Left lung (tissue), 10 donors: ENCODE results near the gene ITGB5. TPM values are rescaled to one million over a fixed set of nuclear protein-coding genes. Genes with fewer than 3 reads are reported as not detected.
"Not testable (repeated sequence)": the region's sequence is repeated elsewhere in the genome, so short reads cannot be mapped to it uniquely, and the experiment has no call there.

ENCODE experiments used
- ATAC-seq: fragments of 200-7000 bp; cut with Tn5 transposase; one replicate; pipeline ENCODE4 v1.9.1; 2020; ENCODE audit warnings: moderate library complexity
- DNase-seq, 4 donors: peaks; one replicate each; pipeline ENCODE4 v3.0.0-alpha.2; 2013 to 2020
- H3K27ac ChIP-seq, 2 donors: fragments of 200-600 bp; sonication (generic) in 1 of 2; one replicate each; pipeline versions ENCODE4 v1.5.0 to v1.8.0; 2020 to 2021
- H3K27me3 ChIP-seq, 2 donors: fragments of 200-600 bp; sonication (generic) in 1 of 2; one replicate each; pipeline versions ENCODE4 v1.5.0 to v1.8.0; 2020 to 2021
- H3K36me3 ChIP-seq, 2 donors: fragments of 200-600 bp; sonication (generic) in 1 of 2; one replicate each; pipeline versions ENCODE4 v1.5.0 to v1.8.0; 2020 to 2021
- H3K4me1 ChIP-seq, 2 donors: fragments of 200-600 bp; one replicate each; pipeline ENCODE4 v1.8.0; 2021
- H3K4me3 ChIP-seq, 2 donors: fragments of 200-600 bp; sonication (generic) in 1 of 2; one replicate each; pipeline versions ENCODE4 v1.5.0 to v1.8.0; 2020 to 2021; ENCODE audit warnings: mild to moderate bottlenecking in 1 of 2
- H3K9me3 ChIP-seq, 2 donors: fragments of 200-600 bp; sonication (generic) in 1 of 2; one replicate each; pipeline versions ENCODE4 v1.5.0 to v1.8.0; 2020 to 2021
- intact Hi-C, 2 donors: fragments of 100-400 bp; cut with DNase I; formaldehyde crosslinking; loops; one replicate each; pipeline versions ENCODE4 v1.11.2 to v1.14.2; 2022
- polyA plus RNA-seq, 6 donors: library from polyadenylated mRNA; unstranded; fragments of 120-200 nt; gene quantifications; one replicate each; pipeline ENCODE4 v1.2.1, GENCODE V29; 2013; ENCODE audit not compliant: insufficient read length in 6 of 6
- total RNA-seq, 2 donors: library from RNA; stranded (reverse); fragmentation: NEBNext Ultra II Directional; extraction: Animal tissue kit (Norgen Biotek cat#: 25700); gene quantifications; one replicate each; pipeline ENCODE4 v1.2.1, GENCODE V29; 2021
- TF ChIP-seq, protein P1 (sequence below), 2 donors: fragments of 200-600 bp; sonication (generic) in 1 of 2; IDR thresholded peaks; one replicate each; pipeline versions ENCODE4 v1.5.0 to v1.8.0; 2021; ENCODE audit warnings: antibody characterized with exemption in 2 of 2
- donor health status: DM: no; HTN: yes; CAD: no.
- donor health status: DM: no; HTN: no; CAD: no.

Gene ITGB5
- total and polyA plus RNA-seq, 8 donors = 54.8 to 142 (median 67.4) TPM

DNA sequence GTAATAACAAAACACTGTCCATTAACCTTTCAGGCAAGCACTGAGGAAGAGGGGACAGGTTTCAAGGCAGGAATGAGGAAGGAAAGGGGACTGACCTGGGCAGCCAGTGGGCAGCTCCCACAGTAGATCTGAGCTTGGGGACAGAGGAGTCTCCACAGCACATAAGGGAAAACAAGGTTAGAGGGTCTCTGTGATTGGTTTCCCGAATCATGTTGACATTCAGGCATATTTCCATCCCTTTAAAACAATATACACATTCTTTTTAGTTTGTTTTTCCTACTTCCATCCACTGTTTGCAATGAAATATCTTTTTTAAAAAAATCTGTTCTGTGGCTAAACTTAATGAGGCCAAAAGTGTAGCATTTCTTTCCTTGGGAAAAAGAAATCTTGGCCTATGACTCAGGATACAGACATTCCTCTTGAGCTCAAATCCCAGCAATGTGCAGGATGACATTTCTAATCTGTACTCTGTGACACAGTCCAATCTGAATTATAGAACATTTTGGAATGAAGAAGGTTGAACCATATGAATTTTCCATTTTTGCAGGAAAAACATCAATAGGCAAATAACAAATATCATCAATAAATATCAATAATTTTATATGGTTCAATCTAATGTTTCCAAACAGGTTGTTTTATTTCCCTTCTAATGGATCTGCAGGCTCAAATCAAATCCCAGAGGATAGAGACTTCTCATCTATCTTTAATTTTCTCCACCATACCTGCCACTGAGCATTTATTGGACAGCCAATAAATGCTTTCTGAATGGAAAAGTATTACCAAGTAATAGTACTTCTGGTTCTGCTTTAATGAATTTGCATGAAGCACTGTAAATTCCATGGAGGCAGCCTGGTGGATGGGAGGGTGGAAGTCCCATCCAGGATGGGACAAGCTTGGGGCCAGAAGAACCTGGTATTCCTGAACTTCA is 54.1 kb downstream of the ITGB5 start:
- intact Hi-C loops = no loop called here
- TF ChIP-seq, protein P1, sequence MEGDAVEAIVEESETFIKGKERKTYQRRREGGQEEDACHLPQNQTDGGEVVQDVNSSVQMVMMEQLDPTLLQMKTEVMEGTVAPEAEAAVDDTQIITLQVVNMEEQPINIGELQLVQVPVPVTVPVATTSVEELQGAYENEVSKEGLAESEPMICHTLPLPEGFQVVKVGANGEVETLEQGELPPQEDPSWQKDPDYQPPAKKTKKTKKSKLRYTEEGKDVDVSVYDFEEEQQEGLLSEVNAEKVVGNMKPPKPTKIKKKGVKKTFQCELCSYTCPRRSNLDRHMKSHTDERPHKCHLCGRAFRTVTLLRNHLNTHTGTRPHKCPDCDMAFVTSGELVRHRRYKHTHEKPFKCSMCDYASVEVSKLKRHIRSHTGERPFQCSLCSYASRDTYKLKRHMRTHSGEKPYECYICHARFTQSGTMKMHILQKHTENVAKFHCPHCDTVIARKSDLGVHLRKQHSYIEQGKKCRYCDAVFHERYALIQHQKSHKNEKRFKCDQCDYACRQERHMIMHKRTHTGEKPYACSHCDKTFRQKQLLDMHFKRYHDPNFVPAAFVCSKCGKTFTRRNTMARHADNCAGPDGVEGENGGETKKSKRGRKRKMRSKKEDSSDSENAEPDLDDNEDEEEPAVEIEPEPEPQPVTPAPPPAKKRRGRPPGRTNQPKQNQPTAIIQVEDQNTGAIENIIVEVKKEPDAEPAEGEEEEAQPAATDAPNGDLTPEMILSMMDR (IDR thresholded peaks at IDR 0.05) = no peak
- DNase-seq (no peak), ATAC-seq (peak; percentile 17)
- Histone ChIP-seq H3K4me3 (no peak overlapping the region), H3K27ac (peak overlapping the region; percentile 26 to 56), H3K27me3 (no peaks in the 10 kb centered on the region), H3K9me3 (no peaks in the 10 kb centered on the region), H3K4me1 (peaks cover 12 to 61% of the 10 kb centered on the region in 2 donors), H3K36me3 (no peaks in the 10 kb centered on the region)

DNA sequence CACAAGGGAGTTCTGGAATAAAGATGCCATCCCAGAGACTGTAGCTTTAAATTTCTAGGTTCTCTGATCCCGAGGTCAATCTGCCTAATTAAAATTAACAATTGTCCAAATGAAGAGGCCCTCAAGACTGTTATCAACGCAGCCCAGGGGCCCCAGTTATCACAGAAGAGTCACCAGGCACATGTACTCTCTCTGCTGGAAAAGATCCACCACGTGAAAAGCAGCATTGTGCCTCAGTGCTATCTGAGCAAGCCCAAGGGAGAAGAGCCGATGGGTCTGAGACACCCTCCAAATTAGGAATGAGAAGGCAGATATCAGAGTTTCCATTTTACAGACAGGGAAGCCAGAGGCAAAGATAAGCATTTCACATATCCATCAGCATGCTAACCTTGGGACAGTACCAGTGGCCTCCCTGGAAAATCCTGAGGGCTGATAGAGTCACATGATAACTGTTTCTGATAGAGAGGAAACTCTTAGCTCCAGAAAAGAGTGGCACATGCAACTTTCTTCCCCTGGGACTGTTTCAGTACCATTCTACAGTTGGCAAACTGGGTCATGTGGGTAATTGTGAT is 55.5 kb downstream of the ITGB5 start:
- peaks cover 9 to 58% of the 10 kb centered on the region in 2 donors for H3K4me1 ChIP-seq

GRCh38 chr3:124829819-124830554 is 57.2 kb downstream of the ITGB5 start:
- peaks cover under 1 to 44% of the 10 kb centered on the region in 2 donors for H3K4me1 ChIP-seq
- TF ChIP-seq, protein P1 (IDR thresholded peaks at IDR 0.05) = no peak
- no peak overlapping the region for H3K4me3 ChIP-seq
- no peak for DNase-seq
- peak; percentile 49 for ATAC-seq
- H3K27me3 ChIP-seq = no peaks in the 10 kb centered on the region
- H3K27ac ChIP-seq = peak overlapping the region in 1 of 2 donors; percentile 60
- H3K36me3 ChIP-seq = no peaks in the 10 kb centered on the region
- H3K9me3 ChIP-seq = no peaks in the 10 kb centered on the region
- intact Hi-C loops = no loop called here

More for the DNA sequence above, 55.5 kb downstream of the ITGB5 start:
- intact Hi-C loops = no loop called here
- no peaks in the 10 kb centered on the region for H3K9me3 ChIP-seq
- H3K36me3 ChIP-seq = no peaks in the 10 kb centered on the region
- ATAC-seq (no peak), DNase-seq (no peak)
- H3K4me3 ChIP-seq = no peak overlapping the region
- TF ChIP-seq, protein P1 (IDR thresholded peaks at IDR 0.05) = no peak
- no peaks in the 10 kb centered on the region for H3K27me3 ChIP-seq
- H3K27ac ChIP-seq = no peak overlapping the region

DNA sequence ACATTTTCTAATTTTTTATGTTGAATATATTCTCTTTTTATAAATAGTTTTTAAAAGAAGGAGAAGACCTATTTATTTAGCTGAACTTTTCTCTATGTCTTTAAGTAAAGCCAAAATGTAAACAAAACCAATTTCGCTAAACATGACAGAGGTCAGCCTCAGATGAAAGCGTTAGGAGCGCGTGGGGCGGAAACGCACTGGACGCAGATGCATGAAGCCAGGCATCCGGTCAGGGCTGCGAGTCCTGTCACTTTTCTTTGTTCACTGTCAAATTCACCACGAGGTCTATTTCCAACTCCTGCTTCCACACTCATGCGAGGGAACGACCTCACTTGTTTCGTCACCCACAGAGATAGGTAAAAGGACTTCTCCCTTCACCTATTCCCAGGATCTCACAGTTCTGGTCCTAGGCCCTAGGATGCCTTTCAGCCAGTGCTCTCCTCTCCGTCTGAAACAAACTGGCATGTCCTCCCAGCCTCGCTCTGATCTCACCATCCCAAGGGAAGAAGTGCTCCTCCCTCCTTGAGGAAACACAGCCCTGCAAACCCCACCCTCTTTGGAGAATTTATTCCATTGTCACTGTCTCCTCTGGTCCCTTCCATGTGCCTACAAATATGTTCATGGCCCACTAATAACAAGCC is 57.9 kb downstream of the ITGB5 start:
- no peak for DNase-seq

GRCh38 chr3:124827476-124828206 is 59.5 kb downstream of the ITGB5 start:
- H3K4me3 ChIP-seq, H3K27me3 ChIP-seq, ATAC-seq, DNase-seq, intact Hi-C loops, H3K36me3 ChIP-seq, H3K9me3 ChIP-seq: not testable (repeated sequence)
- H3K4me1 ChIP-seq = peaks cover 0 to 35% of the 10 kb centered on the region in 2 donors
- H3K27ac ChIP-seq = peak overlapping the region in 1 of 2 donors; percentile 31

More for the DNA sequence above, 57.9 kb downstream of the ITGB5 start:
- Histone ChIP-seq H3K27me3 (no peaks in the 10 kb centered on the region), H3K27ac (peak overlapping the region in 1 of 2 donors; percentile 60), H3K9me3 (no peaks in the 10 kb centered on the region), H3K4me3 (no peak overlapping the region), H3K36me3 (no peaks in the 10 kb centered on the region), H3K4me1 (peaks cover 0 to 39% of the 10 kb centered on the region in 2 donors)
- intact Hi-C loops = no loop called here
- TF ChIP-seq, protein P1 (IDR thresholded peaks at IDR 0.05) = no peak
- no peak for ATAC-seq
